GM12878 (cell line): Measurements from ENCODE around the gene CD276.

Source experiments
- BCLAF1 ChIP-seq: fragments of 450-650 bp; IDR thresholded peaks from 2 replicates; pipeline ENCODE4 v1.6.1; 2017; ENCODE audit warnings: antibody characterized with exemption, mild to moderate bottlenecking, moderate library complexity
- BHLHE40 ChIP-seq, 2 experiments: fragments of 450-650 bp in 1 of 2; IDR thresholded peaks; 2 replicates each; pipeline ENCODE4 v1.6.1; 2011 to 2017; ENCODE audit warnings: low read depth in 2 of 2, borderline replicate concordance in 1 of 2, improper control_type of control experiment in 1 of 2, low read length in 1 of 2, mild to moderate bottlenecking in 1 of 2
- CTCF ChIP-seq, 3 experiments: IDR thresholded peaks in 2 of 3; conservative IDR thresholded peaks in 1 of 3; 2 replicates each; pipeline ENCODE4 v1.5.1; 2011; ENCODE audit warnings: low read depth in 3 of 3, low read length in 3 of 3, mild to moderate bottlenecking in 3 of 3, control low read depth in 2 of 3, moderate library complexity in 2 of 3, inconsistent platforms in 1 of 3, mixed read lengths in 1 of 3; ENCODE audit not compliant: control insufficient read depth in 2 of 3, insufficient read depth in 1 of 3; ENCODE audit errors: extremely low read depth in 1 of 3
- HCFC1 ChIP-seq: fragments of 150-350 bp; IDR thresholded peaks from 2 replicates; pipeline ENCODE4 v1.6.1; 2014; ENCODE audit warnings: low read length
- LARP7 ChIP-seq: fragments of 450-650 bp; IDR thresholded peaks from 2 replicates; pipeline ENCODE4 v1.6.1; 2017; ENCODE audit warnings: mild to moderate bottlenecking
- MAX ChIP-seq: IDR thresholded peaks from 2 replicates; pipeline ENCODE4 v1.6.1; 2012; ENCODE audit warnings: low read depth, low read length, improper control_type of control experiment
- POLR2A ChIP-seq: IDR thresholded peaks from 2 replicates; pipeline ENCODE4 v1.6.1; 2011; ENCODE audit warnings: low read depth, mild to moderate bottlenecking, low read length
- YY1 ChIP-seq: IDR thresholded peaks from 2 replicates; pipeline ENCODE4 v1.6.1; 2011; ENCODE audit warnings: low read depth, mild to moderate bottlenecking, low read length

- TF ChIP-seq CTCF (IDR thresholded peaks at IDR 0.05 in 2 of 3, conservative IDR thresholded peaks at IDR 0.05 in 1 of 3; ENCODE audit: control insufficient read depth in 2 of 3, extremely low read depth in 1 of 3, insufficient read depth in 1 of 3, low read depth in 3 of 3, low read length in 3 of 3), result no peak
- no peak for TF ChIP-seq YY1
- no peak for TF ChIP-seq POLR2A
- no peak for TF ChIP-seq MAX
- TF ChIP-seq BCLAF1, result no peak
- no peak for TF ChIP-seq BHLHE40 (IDR thresholded peaks at IDR 0.05; ENCODE audit: borderline replicate concordance in 1 of 2, low read depth in 2 of 2, low read length in 1 of 2)
- TF ChIP-seq LARP7, result no peak
- no peak for TF ChIP-seq HCFC1
Measured at GRCh38 chr15:73684581-73685455, 635 bp downstream of the CD276 start.
